Activated CD4-positive, alpha-beta T cell treated with anti-CD3 and anti-CD28 coated beads, Interleukin-2, amount 50 U/mL, for 4 hours (primary cell): ENCODE results near the gene KCNJ9.
"Not testable (repeated sequence)": the region's sequence is repeated elsewhere in the genome, so short reads cannot be mapped to it uniquely, and the experiment has no call there.

ENCODE experiments used
- DNase-seq, 2 experiments: peaks; one replicate each; pipeline ENCODE4 v3.0.0-alpha.2; 2020

Gene KCNJ9

DNA sequence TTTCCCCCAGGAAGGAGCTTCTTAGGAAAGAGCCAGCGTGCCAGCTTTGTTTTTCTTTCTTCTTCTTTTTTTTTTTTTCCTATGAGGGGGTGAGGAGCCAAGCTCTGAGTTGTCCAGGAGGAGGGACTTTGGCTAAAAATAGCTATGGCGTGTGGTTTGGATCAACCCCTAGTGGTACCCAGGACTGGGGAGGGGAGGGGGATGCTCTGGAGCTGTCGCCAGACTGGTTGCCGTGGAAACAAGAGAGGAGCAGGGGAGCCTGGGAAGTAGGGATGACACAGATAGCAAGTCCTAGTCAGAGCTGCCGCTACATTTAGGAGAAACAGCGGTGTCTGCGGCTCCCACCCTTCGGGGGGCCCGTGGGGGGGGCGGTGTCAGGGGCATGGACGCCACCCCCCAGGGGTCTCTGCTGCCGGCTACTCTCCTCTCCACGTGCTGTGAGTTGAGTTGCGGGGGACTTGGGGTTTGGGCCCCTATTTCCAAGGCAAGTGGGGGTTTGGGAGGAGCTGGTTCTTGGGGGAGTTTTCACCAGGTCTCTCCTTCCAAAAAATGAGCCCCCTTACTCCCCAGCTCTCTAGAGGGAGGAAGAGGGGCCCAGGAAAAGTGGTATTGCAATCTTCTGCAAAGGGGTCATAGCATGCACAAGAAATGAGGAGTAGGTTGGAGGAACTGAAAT is at the start of gene KCNJ9:
Gene KCNJ9 (plus strand): TSS at position 278 of the 676 bp plus-strand sequence. CDS start 2,493 bp downstream, outside the sequence.
- DNase-seq = no peak

- DNase-seq = no peak
Observed at GRCh38 chr1:160032165-160032820, 49.0 kb upstream of the KCNJ9 start.

DNA sequence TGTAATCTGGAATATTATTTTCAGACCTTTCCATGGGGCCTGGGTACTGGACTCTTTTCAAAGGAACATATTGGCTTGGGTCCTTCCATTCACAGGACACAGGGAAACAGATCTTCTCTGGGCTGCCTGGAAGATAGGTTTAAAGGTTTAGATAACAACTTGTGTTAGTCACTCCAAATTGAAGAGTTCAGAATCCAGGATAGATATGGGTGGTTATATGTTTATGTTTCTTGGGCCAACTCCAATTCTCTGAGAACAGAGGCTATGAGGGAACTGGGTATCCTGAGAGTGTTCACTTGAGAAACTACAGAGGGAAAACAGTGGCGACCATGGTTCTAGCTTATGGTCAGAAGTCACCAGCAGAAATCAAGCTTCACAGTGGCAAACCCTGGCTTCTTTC is 40.9 kb upstream of the KCNJ9 start:
- no peak for DNase-seq

DNA sequence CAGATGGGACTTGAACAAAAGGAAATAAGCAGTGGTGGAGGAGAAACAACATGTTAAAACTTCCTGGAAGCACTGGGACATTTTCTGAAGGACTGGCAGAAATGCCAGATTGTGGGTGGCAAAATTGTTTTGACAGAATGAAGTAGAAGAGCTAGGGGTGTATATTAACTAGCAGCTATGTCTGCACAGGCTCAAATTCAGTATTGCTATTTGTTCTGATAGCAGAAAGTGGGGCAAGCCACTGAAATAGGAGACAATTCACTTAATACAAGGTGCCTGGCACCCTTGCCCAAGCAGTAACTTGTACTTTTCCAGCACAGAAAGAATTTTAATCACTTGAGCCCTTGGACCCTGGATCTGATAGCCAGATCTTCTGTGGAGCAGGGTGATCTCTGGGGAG is 37.8 kb upstream of the KCNJ9 start:
- DNase-seq = no peak

DNA sequence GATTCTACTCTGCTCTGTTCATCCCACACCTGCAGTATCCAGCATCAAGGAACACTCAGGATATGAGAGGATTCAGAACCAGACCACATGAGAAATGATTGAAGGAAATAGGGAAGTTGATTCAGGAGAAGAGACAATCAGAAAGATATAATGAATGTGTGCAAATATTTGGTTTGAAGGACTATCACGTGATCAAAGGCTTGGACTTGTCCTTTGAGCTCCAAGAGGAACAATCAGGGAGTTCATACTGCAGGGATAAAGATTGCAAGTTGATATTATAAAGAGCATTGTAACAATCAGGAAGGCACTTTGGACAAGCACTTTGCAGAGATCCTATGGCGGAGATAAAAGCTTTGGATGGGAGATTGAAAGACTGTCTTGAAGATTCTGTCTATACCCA is 35.7 kb upstream of the KCNJ9 start:
- no peak for DNase-seq

- peak in 1 of 2 experiments; percentile 17 for DNase-seq
Observed at GRCh38 chr1:160046494-160047110, 34.7 kb upstream of the KCNJ9 start.

DNA sequence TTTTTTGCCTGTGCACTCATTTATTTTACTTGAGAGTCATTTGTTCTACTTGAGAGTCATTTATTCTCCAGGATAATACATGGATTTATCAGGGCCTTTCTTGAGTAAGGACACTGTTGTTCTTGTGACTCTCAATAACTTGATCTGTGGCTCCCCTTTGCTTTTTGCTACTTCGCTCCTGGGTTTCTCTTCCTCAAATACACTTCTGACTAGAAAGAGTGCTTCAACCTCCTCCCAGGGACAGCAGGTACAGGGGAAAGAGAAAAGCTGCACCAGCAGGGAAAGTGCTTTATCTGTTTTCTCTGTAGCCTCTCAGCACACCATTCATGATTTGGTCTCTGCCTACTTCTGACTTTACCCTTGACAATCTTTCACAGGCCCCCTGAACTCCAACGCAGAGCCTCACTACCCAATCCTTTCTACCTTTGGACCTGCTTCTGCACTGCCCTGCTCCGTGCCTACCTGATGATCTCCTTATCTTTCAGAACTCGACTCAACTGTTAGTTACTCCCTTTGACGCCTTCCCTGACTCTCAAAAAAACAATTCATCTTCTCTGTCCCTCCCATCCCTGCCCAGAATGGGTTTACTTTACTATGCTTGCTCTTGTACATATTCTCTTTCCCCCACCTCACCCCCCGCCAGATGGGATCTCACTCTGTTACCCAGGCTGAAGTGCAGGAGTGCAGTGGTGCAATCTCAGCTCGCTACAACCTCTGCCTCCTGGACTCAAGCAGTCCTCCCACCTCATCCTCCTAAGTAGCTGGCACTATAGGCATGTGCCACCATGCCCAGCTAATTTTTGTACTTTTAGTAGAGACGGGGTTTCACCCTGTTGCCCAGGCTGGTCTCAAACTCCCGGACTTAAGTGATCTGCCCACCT is 34.0 kb upstream of the KCNJ9 start:
- DNase-seq = no peak

DNA sequence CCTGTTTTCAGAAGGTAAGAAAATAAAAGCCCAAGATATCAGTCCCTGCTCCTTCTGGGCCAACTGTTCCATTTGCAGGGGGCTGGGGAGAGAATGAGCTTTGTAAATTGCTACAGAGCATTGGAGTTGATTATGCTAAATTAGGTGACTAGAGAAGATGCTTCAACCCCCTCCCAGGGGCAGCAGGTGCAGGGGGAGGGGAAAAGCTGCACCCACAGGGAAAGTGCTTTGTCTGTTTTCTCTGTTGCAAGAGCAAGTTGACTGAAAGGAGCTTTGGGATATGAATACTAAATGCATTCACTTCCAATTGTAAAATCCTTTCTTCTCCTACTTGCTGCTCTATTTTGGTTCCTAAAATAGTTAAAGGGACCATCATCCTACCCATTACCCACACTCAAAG is 33.0 kb upstream of the KCNJ9 start:
- no peak for DNase-seq

DNA sequence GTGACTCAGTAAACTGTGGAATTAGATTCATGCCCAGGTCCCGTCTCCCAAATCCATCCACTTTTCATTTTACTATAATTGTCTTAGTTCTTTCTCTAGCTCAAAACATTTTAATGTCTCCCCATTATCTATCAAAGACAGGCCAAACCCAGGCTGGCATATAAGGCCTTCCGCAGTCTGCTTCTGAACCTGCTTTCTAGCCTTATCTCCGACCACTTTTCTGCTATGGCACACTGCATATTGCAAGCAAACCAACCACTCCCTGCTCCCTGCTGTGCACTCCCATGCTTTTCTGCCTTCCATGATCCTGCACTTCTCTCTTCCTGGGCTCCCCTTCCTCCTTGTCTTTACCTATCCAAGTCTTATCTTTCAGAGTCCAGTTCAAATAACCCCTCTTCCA is 32.2 kb upstream of the KCNJ9 start:
- DNase-seq = no peak

GRCh38 chr1:160050182-160050581 is 31.2 kb upstream of the KCNJ9 start:
- DNase-seq = not testable (repeated sequence)

GRCh38 chr1:160050619-160051018 is 30.7 kb upstream of the KCNJ9 start:
- no peak for DNase-seq

- DNase-seq = no peak
Observed at GRCh38 chr1:160052936-160053335, 28.4 kb upstream of the KCNJ9 start.

GRCh38 chr1:160053548-160054365 is 27.6 kb upstream of the KCNJ9 start:
- no peak for DNase-seq

DNA sequence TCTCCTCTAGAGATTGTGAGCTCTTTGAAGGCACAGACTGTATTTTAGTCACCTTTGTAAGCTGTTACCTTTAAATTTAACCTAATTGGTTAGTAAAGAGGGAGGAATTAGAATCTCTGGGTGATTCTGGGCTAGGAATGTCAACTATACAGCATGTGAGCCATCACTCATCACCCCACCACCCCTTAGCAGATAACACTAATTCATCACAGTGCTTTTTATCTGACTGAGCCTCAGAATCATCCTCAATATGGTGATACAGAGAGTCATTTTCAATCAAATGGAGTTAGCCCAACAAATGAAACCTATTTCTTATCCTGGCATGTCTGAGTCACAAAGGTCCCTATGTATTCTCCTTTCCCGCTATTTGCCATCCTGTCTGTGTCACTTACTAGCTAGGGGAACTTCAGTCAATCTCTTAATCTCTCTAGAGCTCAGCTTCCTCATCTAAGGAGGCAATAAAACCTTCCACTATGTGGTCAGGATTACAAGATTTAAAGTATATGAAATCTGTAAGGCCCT is 24.6 kb upstream of the KCNJ9 start:
- DNase-seq = no peak

DNA sequence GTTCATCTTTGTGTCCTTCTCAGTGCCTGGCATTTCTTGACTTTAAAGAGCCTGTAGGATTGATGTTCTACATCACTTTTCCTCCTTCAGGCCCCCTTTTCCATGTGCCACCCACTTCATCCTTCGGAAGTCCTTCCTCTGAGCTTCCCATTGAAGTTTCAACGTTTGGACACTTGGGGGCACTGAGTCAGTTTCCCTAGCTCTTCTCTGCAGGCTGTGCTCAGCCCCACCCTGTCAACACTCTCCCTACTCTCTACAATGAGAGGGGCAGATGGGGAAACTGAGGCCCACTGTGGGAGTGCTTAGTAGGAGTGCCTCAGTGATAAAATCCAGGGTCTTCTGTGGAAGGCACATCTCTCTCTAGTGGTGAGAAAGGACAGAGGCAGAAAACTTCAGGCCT is 23.3 kb upstream of the KCNJ9 start:
- no peak for DNase-seq

DNA sequence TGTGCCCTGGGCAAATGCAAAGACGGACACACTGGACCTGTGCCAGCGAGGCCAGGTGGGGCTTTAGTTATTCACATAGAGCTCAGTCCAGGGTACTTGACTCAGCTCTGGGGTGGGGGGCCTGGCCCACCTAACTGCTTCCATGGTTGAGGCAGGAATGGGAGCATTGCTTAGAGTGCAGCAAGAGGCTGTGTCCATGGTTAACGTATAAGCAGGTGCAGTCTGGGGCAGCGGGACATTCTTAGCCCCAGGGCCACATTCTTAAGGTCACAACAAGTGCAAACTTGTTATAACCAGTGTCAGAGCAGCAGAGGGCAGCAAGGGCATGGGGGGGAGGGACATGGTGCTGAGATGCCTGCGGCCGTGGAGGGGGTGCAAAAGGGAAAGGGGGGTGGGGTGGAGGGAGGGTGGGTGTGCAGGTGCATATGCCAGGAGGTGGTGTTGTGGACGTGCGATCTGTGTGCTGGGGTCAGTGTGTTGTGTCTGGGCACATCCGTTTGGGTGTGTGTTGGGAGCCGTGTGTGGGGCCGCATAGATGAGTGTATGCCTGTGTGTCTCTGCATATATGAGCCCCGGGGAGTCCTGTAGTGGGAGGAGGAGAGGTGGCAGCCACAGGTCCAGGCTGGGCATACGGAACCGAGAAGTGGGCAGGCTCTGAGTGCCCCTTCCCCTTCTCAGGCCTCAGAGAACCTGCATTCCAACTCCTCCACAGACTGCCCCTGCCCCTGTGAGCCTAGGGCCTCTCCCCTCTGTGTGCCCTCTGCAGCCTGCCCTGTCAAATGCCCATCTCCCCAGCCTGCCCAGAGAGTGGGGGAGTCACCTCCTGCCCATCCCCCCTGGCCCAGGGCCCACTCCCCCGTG is 19.7 kb upstream of the KCNJ9 start:
- DNase-seq = no peak

GRCh38 chr1:160062230-160062532 is 19.2 kb upstream of the KCNJ9 start:
- no peak for DNase-seq

DNA sequence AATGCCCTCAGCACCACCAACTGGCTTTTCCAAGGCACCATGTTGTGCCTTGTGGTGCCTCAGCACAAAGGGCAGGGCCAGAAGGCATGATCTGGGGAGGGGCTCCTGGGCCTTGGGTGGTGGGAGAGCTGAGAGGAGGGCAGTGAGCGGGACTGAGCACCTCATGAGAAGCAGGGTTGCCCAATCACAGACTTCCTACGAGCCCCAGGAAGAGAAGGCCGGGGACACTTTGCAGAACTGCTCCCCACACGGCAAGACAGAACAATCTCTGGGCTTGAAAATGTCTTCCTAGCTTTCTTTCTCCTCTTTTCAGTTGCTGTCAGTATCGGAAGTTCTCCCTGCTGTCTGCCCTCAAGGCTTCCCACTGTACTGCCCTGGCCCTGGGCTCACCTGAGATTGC is 18.2 kb upstream of the KCNJ9 start:
- no peak for DNase-seq

- no peak for DNase-seq
Observed at GRCh38 chr1:160064164-160064563, 17.2 kb upstream of the KCNJ9 start.

- no peak for DNase-seq
Observed at GRCh38 chr1:160064746-160065145, 16.6 kb upstream of the KCNJ9 start.
